Endodermal cell (in vitro differentiated cells): ENCODE results near the gene NCLN. TPM values are rescaled to one million over a fixed set of nuclear protein-coding genes. Genes with fewer than 3 reads are reported as not detected.

Experiments
- DNase-seq: peaks from one replicate; pipeline ENCODE4 v3.0.0-alpha.2; 2017
- H3K27ac ChIP-seq: 2 replicates; pipeline ENCODE4 v1.5.1; 2013; ENCODE audit warnings: mild to moderate bottlenecking, low read depth, low read length, moderate library complexity
- H3K27me3 ChIP-seq: 2 replicates; pipeline ENCODE4 v1.6.1; 2013; ENCODE audit warnings: mild to moderate bottlenecking, low read length, moderate library complexity; ENCODE audit not compliant: insufficient read depth, control insufficient read depth, poor library complexity, severe bottlenecking
- H3K36me3 ChIP-seq: 2 replicates; pipeline ENCODE4 v1.7.0; 2013; ENCODE audit warnings: mild to moderate bottlenecking, low read length, moderate library complexity; ENCODE audit not compliant: control insufficient read depth, insufficient read depth
- H3K4me1 ChIP-seq: one replicate; pipeline ENCODE4 v1.7.0; 2013; ENCODE audit warnings: low read length; ENCODE audit not compliant: control insufficient read depth, insufficient read depth
- H3K4me3 ChIP-seq: 2 replicates; pipeline ENCODE4 v1.5.1; 2013; ENCODE audit warnings: mild to moderate bottlenecking, low read length, moderate library complexity
- H3K9ac ChIP-seq: 2 replicates; pipeline ENCODE4 v1.6.1; 2013; ENCODE audit warnings: mild to moderate bottlenecking, low read length, moderate library complexity; ENCODE audit not compliant: poor library complexity, severe bottlenecking; ENCODE audit errors: extremely low read depth
- H3K9me3 ChIP-seq: 2 replicates; pipeline ENCODE4 v1.6.1; 2013; ENCODE audit warnings: mild to moderate bottlenecking, low read length, moderate library complexity; ENCODE audit not compliant: control insufficient read depth
- H3K27ac Mint-ChIP-seq: 2 replicates; pipeline ENCODE4 v1.8.0; 2020; ENCODE audit warnings: mixed read lengths
- H3K27me3 Mint-ChIP-seq: 2 replicates; pipeline ENCODE4 v1.8.0; 2021; ENCODE audit warnings: mild to moderate bottlenecking, mixed read lengths; ENCODE audit not compliant: insufficient read depth
- H3K36me3 Mint-ChIP-seq: 2 replicates; pipeline ENCODE4 v1.8.0; 2020; ENCODE audit warnings: low read depth, mixed read lengths
- H3K4me1 Mint-ChIP-seq: 2 replicates; pipeline ENCODE4 v1.8.0; 2020; ENCODE audit warnings: mixed read lengths
- H3K4me3 Mint-ChIP-seq: 2 replicates; pipeline ENCODE4 v1.8.0; 2020; ENCODE audit warnings: mild to moderate bottlenecking, moderate library complexity, mixed read lengths
- H3K9me3 Mint-ChIP-seq: 2 replicates; pipeline ENCODE4 v1.8.0; 2020; ENCODE audit warnings: mild to moderate bottlenecking, mixed read lengths
- CTCF ChIP-seq: fragments of 200-600 bp; sonication (generic); conservative IDR thresholded peaks from 2 replicates; pipeline ENCODE4 v1.5.0; 2021; ENCODE audit warnings: antibody characterized with exemption, mild to moderate bottlenecking
- WGBS, 2 experiments: methylation state at CpG; one replicate each; pipeline versions ENCODE4 v1.1.5 to v1.1.7; 2013; ENCODE audit warnings: missing lambda C conversion rate in 2 of 2, mixed read lengths in 1 of 2; ENCODE audit not compliant: insufficient coverage in 1 of 2, insufficient read length in 1 of 2; 5-methylcytosine and 5-hydroxymethylcytosine counted together
- total RNA-seq, 2 donors: library from RNA; stranded (reverse); fragmentation: NEBNext Ultra II Directional in 1 of 2; extraction: Animal tissue kit (Norgen Biotek cat#: 25700) in 1 of 2; gene quantifications; 2 replicates in 1 of 2; 3 replicates in 1 of 2; pipeline ENCODE4 v1.2.1, GENCODE V29; 2021

Gene NCLN
- total RNA-seq, 2 donors from 2014 or later, result 80.6 to 91.2 TPM

DNA sequence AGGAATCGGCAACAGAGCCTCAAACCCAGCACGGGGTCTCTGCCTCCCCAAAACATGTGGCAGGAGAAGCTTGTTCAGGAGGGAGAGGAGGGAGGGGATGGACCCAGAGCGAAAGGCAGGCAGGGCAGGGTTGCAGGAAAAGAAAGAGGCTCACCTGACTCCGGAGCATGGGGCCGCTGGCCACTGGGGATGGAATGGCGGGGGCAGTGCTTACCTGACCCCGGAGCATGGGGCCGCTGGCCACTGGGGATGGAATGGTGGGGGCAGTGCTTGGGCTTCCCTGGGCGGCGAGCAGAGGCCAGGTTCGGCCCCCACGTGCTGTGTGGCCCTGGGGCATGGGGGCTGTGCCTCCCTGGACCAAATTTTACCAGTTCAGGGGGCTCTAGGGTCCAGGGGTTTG lies 25.5 kb downstream of the NCLN start:
- Histone ChIP-seq H3K27ac (no peak overlapping the region), H3K9me3 (no peaks in the 10 kb centered on the region), H3K36me3 (peaks cover 13% of the 10 kb centered on the region), H3K4me1 (no peaks in the 10 kb centered on the region), H3K4me3 (no peak overlapping the region), H3K9ac (no peak overlapping the region), H3K27me3 (no peaks in the 10 kb centered on the region)
- Mint-ChIP-seq H3K36me3 (peaks cover 17% of the 10 kb centered on the region), H3K27ac (no peak overlapping the region), H3K9me3 (no peaks in the 10 kb centered on the region), H3K27me3 (peaks cover 1% of the 10 kb centered on the region), H3K4me1 (no peaks in the 10 kb centered on the region), H3K4me3 (no peak overlapping the region)
- WGBS, 2 experiments, result 76 to 81% methylated on average over 5 to 12 of the region's 12 CpGs
- no peak for TF ChIP-seq CTCF
- DNase-seq, result no peak

DNA sequence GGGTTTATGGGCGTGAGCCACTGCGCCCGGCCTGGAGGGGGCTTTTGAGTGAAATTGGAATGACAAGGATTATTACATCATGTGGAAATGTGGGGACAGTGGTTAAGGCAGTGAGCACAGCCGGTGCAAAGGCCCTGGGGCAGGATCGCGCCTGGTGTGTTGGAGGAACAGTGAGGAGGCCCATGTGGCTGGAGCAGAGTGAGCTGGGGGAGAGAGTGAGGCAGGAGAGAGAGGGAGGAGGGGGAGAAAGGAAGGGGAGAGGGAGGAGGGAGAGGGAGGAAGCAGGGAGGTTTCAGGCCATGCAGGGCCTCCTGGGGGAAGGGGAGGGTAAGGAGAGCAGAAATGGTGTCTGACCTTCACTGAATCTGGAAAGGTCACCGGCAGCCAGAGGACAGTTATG lies 27.4 kb downstream of the NCLN start:
- Histone ChIP-seq H3K27me3 (no peaks in the 10 kb centered on the region), H3K9me3 (peaks cover 4% of the 10 kb centered on the region), H3K9ac (no peak overlapping the region), H3K4me1 (no peaks in the 10 kb centered on the region), H3K36me3 (peaks cover 4% of the 10 kb centered on the region), H3K4me3 (no peak overlapping the region), H3K27ac (no peak overlapping the region)
- no peak for TF ChIP-seq CTCF
- H3K36me3 Mint-ChIP-seq, result peaks cover 9% of the 10 kb centered on the region
- DNase-seq, result no peak
- H3K9me3 Mint-ChIP-seq, result no peaks in the 10 kb centered on the region
- H3K4me3 Mint-ChIP-seq, result no peak overlapping the region
- WGBS, 2 experiments, result 90 to 95% methylated on average over 4 to 7 of the region's 7 CpGs
- H3K27ac Mint-ChIP-seq, result no peak overlapping the region
- H3K4me1 Mint-ChIP-seq, result no peaks in the 10 kb centered on the region
- H3K27me3 Mint-ChIP-seq, result peaks cover 1% of the 10 kb centered on the region

DNA sequence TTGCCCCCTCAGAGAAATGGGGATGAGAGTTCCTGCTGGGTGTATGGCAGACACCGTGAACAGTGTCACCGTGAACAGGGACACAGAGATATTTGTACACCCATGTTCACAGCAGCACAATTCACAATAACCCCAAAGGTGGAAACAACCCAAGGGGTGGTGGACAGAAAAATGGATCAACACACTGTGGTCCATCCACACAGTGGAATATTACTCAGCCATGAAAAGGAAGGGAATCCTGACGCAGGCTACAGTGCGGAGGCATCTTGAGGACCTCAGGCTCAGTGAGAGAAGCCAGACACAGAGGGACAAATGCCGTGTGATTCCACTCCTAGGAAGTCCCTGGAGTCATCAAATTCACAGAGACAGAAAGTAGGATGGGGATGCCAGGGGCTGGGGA lies 31.1 kb downstream of the NCLN start:
- no peaks in the 10 kb centered on the region for H3K9me3 Mint-ChIP-seq
- TF ChIP-seq CTCF, result no peak
- H3K27ac Mint-ChIP-seq, result no peak overlapping the region
- Histone ChIP-seq H3K9ac (no peak overlapping the region), H3K4me1 (no peaks in the 10 kb centered on the region), H3K9me3 (peaks cover 4% of the 10 kb centered on the region), H3K36me3 (peaks cover 4% of the 10 kb centered on the region), H3K27me3 (no peaks in the 10 kb centered on the region), H3K4me3 (no peak overlapping the region), H3K27ac (no peak overlapping the region)
- no peaks in the 10 kb centered on the region for H3K36me3 Mint-ChIP-seq
- WGBS, 2 experiments, result 88 to 98% methylated on average over 2 to 5 of the region's 5 CpGs
- H3K4me3 Mint-ChIP-seq, result no peak overlapping the region
- DNase-seq, result no peak
- no peaks in the 10 kb centered on the region for H3K4me1 Mint-ChIP-seq
- peaks cover 12% of the 10 kb centered on the region for H3K27me3 Mint-ChIP-seq
